ENCODE data around the gene VASN. TPM values are rescaled to one million over a fixed set of nuclear protein-coding genes. Genes with fewer than 3 reads are reported as not detected.

Gene VASN
- total RNA-seq, 2 experiments from 2014 or later: not detected

GRCh38 chr16:4365615-4366014 lies 6.0 kb upstream of the VASN start:
- H3K9me3 Mint-ChIP-seq: no peaks in the 10 kb centered on the region
- peaks cover 8% of the 10 kb centered on the region for H3K36me3 Mint-ChIP-seq (ENCODE audit: low read depth)
- DNase-seq (no peak), ATAC-seq (no peak)
- H3K4me3 Mint-ChIP-seq: no peak overlapping the region
- CTCF ChIA-PET: no interaction called here
- POLR2A ChIA-PET: interaction anchor here (0.8 to 1.4 kb wide), 3 partner anchors 9 to 16 kb away, joined by 3 read pairs; no protein-coding TSS in a partner anchor
- H3K27me3 Mint-ChIP-seq: no peaks in the 10 kb centered on the region
- no peak overlapping the region for H3K27ac Mint-ChIP-seq
- intact Hi-C loops (cut with micrococcal nuclease): no loop called here
- no peaks in the 10 kb centered on the region for H3K4me1 Mint-ChIP-seq (ENCODE audit: low read depth)
- no peak for TF ChIP-seq CTCF (IDR thresholded peaks at IDR 0.05)

- DNase-seq (no peak), ATAC-seq (no peak)
- Mint-ChIP-seq H3K27me3 (no peaks in the 10 kb centered on the region), H3K27ac (no peak overlapping the region), H3K4me3 (no peak overlapping the region), H3K4me1 (ENCODE audit: low read depth) (no peaks in the 10 kb centered on the region), H3K9me3 (no peaks in the 10 kb centered on the region), H3K36me3 (ENCODE audit: low read depth) (peaks cover 5% of the 10 kb centered on the region)
- ChIA-PET CTCF (no interaction called here), POLR2A (interaction anchor here (0.8 kb wide), 2 partner anchors 12 to 16 kb away, joined by 3 read pairs; no protein-coding TSS in a partner anchor)
- no peak for TF ChIP-seq CTCF (IDR thresholded peaks at IDR 0.05)
- intact Hi-C loops (cut with micrococcal nuclease): no loop called here
Observed at GRCh38 chr16:4366016-4366415, 5.6 kb upstream of the VASN start.

GRCh38 chr16:4367393-4367856 lies 4.2 kb upstream of the VASN start:
- DNase-seq: no peak
- intact Hi-C loops (cut with micrococcal nuclease): no loop called here
- Mint-ChIP-seq H3K27me3 (no peaks in the 10 kb centered on the region), H3K9me3 (no peaks in the 10 kb centered on the region), H3K4me1 (ENCODE audit: low read depth) (peaks cover 2% of the 10 kb centered on the region), H3K4me3 (no peak overlapping the region), H3K36me3 (ENCODE audit: low read depth) (peaks cover 4% of the 10 kb centered on the region), H3K27ac (no peak overlapping the region)
- ChIA-PET POLR2A (no interaction called here), CTCF (no interaction called here)
- ATAC-seq: no peak
- TF ChIP-seq CTCF (IDR thresholded peaks at IDR 0.05): no peak

GRCh38 chr16:4369007-4369733 lies 2.5 kb upstream of the VASN start:
- POLR2A ChIA-PET: interaction anchor here (1.5 to 1.7 kb wide), 2 partner anchors 10 to 34 kb away, joined by 4 to 5 read pairs; no protein-coding TSS in a partner anchor

More at GRCh38 chr16:4369007-4369733, 2.5 kb upstream of the VASN start:
- CTCF ChIA-PET: interaction anchor here (0.6 to 3.7 kb wide), 4 partner anchors 10 to 80 kb away, joined by 3 to 24 read pairs (median 9); no protein-coding TSS in a partner anchor
- H3K4me1 Mint-ChIP-seq (ENCODE audit: low read depth): peaks cover 5% of the 10 kb centered on the region
- no peak overlapping the region for H3K27ac Mint-ChIP-seq
- intact Hi-C loops (cut with micrococcal nuclease): no loop called here
- DNase-seq (no peak), ATAC-seq (no peak)
- H3K4me3 Mint-ChIP-seq: no peak overlapping the region
- H3K36me3 Mint-ChIP-seq (ENCODE audit: low read depth): no peaks in the 10 kb centered on the region
- H3K27me3 Mint-ChIP-seq: no peaks in the 10 kb centered on the region
- TF ChIP-seq CTCF (IDR thresholded peaks at IDR 0.05): no peak
- no peaks in the 10 kb centered on the region for H3K9me3 Mint-ChIP-seq

All from activated CD8-positive, alpha-beta T cell treated with anti-CD3 and anti-CD28 coated beads for 36 hours (primary cell).